Stimulated activated CD8-positive, alpha-beta memory T cell treated with anti-CD3 and anti-CD28 coated beads, Interleukin-4, amount 100 ng/mL, for 24 hours (primary cell): ENCODE data around the gene CUBN.
"Not testable (repeated sequence)": the region's sequence is repeated elsewhere in the genome, so short reads cannot be mapped to it uniquely, and the experiment has no call there.

Experiments used
- DNase-seq: peaks from one replicate; pipeline ENCODE4 v3.0.0-alpha.2; 2020; ENCODE audit warnings: low read depth

CUBN gene

DNA sequence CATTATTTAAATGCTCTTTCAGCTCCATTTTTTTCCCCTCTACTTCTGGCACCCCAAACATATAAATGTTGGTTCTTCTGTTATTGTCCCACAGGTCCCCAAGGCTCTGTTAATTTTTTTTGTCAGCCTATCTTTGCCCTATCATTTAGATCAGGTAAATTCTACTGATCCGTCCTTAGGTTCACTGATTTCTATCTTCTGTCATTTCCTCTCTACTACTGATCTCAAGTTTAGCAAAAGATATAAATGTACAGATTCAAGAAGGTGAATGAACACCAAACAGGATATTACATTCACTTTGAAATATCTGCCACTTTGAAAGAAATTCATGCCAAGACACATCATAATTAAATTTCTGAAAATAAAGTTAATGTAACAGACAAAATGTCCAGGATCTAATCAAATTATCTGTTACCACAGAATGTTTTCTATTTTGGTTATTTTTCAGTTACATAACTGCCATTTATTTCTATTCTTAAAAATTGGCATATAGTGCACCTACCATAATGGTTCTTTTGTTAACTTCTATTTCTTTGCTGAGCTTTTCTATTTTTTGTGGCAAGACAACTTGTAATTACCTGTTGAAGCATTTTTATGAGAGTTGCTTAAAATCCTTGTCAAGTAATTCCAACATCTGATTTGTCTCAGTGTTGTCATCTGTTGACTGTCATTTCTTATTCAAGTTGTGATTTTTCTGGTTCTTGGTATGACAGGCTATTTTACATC lies 12.1 kb upstream of the CUBN start:
- DNase-seq = no peak

DNA sequence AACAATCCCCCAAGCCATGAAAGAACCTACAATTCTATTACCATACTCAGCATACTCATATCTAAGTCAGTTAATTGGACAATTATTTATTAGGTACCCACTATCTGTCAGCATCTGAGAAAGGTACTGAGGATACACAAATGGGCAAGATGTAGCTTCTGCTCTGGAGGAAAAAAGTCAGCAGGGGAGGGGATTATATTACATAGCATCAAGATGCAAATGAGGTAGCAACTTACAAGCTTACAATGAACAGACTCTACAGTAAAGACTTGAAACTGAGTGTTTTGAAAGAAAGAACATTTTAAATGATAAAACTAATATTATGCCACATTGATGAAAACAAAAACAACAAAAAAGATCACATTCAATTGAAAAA lies 10.8 kb upstream of the CUBN start:
- DNase-seq = no peak

DNA sequence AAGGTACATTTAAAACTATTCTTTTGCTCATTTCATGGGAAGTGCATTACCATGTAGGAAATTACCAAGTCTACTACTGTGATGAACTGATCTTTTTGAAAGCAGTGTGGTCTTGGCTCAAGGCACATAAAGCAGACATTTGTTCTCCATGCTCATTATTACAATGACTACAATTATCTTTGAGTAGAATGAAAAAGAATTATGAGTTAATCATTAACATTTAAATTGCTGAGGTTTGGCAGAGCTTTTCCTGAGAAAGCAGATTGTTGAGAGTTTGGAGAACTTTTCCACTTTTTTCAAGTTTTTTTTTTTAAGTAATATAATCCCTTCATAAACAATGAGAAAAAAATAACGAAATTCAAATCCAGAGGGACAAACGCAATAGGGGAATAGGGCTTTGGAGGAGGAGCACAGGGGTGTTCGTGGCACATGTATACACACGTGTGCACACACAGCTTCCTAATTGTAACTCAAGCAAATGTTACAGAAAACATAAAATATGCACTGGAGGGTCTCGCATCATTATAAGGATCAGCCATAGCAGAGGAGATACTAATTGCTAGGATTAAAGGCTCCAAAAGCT lies 8.9 kb upstream of the CUBN start:
- DNase-seq = no peak

DNA sequence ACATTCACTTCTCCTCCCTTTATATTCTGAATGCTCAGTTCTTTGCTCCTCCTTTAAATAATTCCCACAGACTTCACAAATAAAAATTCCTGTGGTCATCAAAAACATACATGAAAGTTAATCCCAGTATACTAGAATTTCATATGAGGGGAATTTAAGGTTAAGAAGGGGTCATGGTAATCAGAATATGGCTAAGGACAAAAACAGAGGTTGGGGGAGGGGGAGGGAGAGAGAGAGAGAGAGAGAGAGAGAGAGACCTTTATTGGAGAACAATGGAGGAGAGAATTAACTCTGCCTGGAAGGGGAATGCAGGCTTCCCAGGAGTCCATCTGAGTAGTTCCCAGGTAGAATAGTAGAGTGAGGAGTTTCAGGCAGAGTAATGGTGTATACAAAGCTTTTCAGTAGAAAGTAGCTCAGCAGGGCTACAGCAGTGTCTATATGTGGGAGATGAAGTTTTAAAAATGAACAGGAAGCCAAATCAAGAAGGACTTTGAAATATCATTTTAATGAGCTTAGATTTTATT lies 5.2 kb upstream of the CUBN start:
- DNase-seq = no peak

DNA sequence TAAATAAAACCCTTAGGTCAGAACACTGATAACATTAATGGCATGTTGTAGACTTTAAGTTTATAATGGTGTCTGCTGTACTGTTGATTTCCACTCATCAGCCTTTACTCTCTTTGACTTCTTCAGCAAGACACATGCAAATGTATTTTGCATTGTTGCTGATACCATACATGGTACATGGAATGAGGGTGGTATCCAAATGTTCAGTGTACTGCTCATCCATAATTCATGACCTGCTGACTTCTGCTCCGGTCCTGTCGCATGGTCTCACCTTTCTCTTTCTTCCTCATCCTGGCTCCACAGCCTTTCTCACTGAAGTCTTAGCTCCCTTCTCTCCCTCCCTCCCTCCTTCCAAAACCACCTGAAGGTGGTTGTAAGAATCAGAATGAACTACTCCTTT lies 4.7 kb upstream of the CUBN start:
- no peak for DNase-seq

DNA sequence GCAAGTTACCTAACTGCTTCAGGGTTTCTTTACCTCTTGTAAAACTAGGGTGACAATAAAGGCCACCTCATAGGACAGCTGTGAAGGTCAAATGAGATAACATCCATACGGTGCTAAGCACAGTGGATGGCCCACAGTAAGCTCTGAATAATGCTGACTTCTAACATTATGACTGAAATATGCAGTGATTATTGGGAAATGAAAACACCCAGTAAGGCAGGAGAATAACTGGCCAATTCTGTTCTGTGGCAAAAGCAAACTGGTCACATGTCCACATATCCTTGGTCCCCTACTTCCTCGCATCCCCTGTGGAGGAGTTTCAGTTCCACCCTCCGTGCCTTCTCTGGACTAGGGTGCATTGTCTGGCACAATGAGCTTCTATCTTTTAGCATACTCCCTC lies 1.4 kb downstream of the CUBN start:
- DNase-seq = no peak

DNA sequence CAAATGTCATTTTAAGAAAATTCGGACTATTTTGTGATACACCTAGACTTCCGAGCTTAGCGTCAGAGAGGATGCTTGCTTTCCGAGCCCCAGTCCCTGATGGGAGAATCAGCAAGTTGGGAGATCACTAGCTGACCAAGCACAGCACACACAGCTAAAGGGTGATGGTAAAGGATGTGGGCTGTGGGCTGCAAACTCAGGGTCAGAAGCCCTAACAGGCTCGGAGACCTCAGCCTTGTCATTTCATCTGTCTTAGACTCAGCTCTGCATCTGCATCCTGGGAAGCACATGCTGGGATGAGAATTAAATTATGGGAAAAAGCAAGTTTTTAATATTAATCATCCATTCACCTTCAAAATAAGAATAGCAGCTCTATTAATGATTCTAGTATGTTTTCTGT lies 3.3 kb downstream of the CUBN start:
- no peak for DNase-seq

DNA sequence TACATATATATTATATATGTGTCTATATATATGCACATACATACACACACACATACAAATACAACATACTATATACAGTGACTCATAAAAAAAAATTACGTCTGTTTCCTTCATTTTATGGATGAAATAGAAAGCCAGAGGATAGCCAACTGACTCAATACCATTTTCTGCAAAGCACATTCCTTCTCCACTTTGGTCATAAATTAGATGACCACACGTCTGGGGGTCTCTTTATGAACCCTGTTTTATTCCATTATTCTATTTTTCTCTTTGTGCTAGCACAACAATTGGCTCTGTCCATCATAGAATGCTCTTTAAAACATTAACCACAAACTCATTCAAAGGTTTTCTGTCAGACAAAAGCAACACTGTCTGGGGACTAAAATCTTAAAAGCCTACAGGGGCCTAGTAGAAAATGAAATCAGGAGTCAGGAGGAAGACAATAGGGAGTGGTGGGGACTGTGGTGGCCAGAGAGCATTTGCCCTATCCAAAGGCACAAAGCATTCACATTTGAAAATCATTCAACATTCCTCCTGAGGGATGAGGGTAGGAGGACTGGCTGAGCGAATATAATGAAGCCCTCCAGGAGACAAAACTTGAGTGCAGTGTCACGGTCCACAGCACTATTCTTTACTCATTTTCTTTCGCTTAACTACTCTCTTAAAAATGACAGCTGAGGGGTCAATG lies 4.3 kb downstream of the CUBN start:
- no peak for DNase-seq

DNA sequence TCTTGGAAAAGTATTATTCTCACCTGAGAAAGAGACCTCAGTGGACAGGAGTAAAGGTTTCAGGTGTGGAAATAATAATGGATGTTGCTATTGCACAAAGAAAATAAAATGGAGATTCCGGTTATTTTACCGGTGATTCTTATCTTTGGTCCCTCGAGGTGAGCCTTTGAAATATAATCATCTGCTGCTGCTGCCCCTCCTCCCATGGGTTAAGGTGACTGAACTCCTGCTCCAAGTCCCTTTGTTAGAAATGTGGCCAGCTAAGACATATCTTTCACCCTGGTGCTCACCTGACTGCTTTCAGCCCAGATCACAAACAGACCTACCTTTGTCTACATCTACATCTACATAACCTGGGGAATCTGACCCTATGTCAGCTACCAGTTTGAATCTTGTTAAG lies 5.7 kb downstream of the CUBN start:
- DNase-seq = no peak

DNA sequence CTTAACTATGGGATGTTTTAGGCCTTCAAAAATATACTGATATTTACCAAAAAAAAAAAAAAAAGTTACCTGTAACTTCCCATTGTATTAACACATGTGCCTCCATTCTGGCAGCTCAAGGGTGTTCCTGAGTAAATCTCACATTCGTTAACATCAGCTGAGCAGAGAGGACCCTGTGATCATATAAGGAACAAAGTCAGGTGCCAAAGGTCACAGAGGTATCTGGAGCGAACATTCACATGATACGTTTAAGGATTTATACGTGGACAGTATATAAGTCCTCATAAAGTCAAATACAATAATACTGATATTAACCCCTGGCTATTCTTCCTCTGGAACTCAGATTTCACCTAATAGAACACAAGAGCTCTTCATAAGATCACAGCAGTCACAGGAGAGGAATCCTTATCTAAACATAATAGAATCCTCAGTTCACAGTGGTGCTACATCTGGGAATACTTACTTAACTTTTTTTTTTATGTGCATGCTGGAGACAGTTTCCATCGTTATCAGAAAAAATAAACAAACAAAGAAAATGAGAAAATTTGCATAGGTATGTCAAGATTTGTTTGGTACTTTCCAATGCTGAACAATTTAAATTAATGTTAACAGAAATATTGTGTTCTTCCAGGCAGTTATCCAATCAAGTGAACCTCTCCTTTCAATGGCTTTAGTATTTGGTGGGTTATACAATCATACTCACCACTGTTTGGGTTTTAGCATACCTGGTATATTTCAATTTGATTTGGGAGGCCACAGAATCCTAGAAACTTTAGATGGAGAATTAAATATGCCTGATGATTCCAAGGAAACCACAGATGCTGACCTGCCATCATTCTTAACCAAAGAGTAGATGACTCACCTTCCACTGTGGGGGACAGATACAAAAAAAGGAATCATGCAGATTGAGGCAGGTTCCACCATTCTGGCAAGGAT lies 6.6 kb downstream of the CUBN start:
- no peak for DNase-seq

DNA sequence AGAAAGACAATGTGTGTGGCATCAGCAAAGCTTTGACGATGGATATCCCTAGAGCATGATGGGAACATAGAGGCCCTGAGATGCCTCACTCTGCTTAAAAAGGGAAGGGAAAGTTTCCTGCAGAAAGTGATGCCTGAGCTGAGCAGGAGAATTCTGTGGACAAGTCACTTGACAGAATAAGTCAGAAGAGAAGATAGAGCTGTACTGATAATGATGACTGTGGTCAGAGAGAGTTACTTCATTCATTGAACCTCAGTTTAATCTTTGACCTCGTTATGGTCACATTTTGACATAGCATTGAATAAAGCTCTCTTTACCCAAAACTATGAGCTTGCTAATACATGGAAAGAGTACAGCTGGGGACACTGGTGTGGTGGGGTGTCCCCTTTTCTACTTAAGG lies 7.6 kb downstream of the CUBN start:
- DNase-seq = no peak

DNA sequence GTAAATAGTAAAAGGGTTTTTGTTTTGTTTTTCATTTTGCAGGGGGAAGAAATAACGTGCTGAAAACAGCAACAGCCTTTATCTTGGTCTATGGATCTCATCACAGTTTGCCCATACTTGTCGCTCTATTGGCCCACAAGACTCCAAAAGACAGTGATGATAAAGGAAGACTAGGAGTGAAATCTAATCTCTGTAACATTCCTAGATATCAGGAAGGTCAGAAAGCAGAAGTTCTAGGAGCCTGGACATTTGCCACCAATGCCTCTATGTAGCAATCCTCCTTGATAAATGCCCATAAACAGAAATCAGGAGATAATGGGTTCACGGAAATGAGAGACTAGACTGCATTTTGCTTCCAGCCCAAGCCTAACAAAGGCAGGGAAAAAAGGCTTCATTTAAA lies 8.9 kb downstream of the CUBN start:
- no peak for DNase-seq

DNA sequence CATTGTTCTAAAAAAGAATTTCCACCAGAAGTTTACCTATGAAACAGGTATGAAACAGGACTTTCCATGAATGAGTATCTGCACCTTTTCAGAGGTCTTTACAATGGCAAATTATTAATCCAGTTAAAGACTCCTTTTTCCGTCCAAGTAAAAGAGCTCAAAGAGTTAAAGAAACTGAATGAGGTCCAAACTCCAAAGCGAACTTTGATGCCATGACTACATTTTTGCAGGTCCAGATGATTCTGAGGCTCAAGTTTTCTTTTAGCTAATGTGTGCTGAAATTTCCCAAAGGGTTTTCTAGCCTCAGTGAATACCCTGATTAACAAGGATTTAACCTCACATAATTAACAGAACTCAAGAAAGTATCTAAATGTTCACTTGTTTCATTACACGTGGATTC lies 9.8 kb downstream of the CUBN start:
- no peak for DNase-seq

DNA sequence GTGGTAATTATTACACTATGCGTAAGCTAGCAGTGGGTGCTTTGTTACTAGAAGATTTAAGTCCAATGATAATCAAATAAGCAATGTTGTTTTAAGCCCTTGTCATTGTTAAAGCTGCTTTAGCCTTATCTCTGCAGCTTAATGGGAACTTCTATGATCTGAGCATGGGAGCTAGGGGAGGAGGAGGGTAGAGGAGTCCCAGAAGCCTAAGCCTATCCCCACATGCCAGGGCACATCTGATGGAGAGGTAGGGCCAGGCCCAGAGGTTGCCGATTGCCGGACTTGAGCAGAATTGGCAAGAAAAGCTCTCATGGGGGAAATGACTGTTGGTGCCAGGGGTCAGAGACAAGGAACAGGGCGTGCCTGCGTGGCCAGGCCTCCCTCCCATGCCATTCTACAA lies 13.4 kb downstream of the CUBN start:
- no peak for DNase-seq

DNA sequence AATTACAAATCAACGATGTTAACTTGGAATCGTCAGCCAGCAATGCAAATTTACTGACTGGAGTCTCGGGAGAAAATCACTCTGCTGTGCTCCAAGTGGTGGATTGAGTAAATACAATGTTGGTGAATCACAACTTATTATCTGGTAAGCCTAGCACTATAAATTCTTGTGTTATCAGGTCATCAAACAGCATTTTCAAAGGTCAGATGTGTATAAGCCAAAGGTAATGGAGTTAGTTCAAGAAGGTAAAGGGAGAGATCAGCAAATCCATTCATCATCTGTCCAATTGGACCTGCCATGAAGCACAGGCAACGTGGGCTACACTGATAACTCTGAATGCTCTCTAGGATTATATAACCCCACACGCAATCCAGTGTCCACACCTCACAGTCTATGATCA lies 13.9 kb downstream of the CUBN start:
- no peak for DNase-seq

DNA sequence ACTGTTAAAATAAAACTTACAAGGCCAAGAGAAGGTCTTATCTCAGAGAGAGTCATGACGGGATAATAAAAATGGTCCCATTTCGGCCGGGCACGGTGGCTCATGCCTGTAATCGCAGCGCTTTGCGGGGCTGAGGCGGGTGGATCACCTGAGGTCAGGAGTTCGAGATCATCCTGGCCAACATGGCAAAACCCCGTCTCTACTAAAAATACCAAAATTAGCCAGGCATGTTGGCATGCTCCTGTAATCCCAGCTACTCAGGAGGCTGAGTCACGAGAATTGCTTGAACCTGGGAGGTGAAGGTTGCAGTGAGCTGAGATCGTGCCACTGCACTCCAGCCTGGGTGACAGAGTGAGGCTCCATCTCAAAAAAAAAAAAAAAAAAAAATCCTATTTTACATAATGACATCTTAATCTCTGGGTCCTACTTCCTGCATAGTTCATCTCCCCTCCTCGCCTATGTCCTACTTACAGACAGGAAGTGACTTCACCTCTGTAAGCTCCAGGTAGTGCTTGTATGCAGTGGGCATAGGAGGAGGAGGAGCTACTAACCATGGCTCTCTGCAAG lies 14.7 kb downstream of the CUBN start:
- not testable (repeated sequence) for DNase-seq

DNA sequence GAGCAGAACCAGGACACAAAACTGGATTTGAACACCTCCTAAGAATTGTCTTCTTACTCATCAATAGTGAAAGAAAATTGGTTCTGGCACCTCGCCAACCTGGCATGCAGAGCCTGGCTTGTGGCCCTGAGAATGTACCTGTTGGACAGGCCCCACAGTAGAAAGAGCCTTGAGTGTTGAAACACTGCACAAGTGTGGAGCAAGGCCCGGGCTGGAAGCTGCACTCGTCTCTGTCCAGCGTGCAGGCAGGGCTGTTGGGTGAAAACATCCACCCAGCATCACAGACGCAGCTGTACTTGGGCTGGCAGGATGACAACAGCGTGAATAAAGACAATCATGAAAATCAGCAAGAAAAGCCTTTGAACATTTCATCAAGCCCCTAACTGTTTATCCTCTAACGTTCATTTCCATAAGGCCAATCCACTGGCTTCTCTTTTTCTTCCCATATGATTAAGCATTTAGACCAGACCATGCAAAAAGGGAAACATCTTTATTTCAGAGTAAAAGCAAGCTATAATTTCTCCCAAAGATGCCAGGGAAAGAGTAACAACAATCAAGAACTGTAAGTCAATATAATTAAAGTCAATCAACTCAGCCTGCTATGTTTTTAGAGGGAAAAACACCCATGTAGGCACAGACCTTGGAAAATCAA lies 15.6 kb downstream of the CUBN start:
- no peak for DNase-seq

DNA sequence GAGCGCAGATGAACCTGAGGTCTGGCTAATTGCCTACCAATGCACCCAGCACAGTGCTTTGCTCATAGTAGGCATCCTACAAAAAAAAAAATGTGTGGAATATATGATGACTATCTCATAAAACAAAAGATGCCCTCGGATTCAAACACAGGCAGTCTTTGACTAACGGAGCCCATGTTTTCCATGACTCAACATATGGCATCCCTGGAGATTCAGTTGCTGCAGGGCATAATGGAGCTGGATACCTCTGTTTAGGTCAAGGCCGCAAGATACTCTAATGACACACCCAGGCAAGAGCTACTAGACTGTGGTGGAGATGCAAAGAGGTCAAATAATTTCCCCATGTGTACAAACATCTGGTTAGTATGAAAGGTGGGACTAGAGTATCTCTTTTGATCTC lies 16.3 kb downstream of the CUBN start:
- no peak for DNase-seq

DNA sequence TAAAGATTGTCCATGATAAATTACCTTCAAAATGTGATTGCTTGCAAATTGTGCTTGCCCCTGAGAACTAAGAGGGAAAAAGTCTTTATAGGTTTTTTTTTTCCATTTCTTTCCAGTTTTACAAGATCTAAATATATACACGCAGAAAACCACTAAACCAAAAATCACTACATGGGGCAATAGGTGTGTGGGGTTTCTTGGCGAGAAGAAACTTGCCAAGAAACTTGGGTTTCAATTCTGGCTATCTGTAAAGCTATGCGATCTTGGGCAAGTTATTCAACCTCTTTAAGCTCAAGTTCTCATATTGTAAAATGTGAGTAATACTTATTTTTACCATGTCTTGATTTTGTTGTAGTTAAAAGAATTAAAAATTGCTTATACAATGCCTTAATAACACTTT lies 17.0 kb downstream of the CUBN start:
- no peak for DNase-seq

DNA sequence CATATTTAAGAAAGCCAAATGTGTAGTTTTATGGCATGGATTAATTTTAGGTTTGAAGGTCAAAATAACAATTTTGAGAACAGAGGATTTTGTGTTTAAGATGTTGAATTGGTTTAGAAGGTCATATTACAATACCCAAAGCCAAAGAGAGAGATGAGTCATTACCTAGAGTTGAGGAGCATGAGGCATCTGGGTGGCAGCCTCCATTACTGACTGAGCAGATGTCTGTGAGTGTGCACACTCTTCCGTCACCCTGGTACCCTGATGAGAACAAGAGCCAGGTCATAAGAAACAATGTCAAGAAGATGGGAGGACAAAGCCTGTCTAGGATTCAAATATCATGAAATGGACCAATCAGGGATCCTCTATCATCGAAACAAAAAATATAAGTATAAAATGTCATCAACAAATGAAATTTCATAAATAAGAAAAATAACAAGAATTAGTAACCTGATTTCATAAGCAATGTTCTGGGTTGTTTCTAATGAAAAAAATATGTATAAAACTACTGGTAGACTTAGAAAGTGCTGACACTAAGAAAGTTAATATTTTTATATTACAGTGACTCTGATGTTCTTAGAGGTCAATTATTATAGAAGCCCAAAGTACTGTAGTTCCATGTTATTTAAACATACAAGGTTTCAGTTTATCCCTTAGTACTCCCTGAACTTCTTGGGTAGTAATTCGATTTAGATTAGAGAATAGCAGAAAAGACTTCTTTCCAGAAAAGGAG lies 20.0 kb downstream of the CUBN start:
- no peak for DNase-seq

DNA sequence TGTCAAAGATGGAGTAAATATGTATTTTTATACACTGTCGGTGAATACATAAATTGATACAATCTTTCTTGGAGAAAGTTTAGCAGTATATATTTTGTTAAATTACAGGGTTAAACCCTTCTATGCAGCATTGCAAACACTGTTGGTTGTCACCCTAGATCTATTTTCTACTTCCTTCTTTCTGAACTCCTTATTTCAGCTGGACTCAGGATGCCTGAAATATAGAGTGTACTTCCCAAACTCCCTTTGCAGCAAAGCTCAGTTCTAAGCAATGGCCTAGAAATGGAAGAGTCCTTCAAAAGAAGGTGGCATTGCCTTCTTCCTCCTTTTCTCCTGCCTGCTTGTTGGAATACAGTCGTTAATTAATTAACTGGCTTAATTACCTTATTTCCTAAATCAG lies 20.6 kb downstream of the CUBN start:
- no peak for DNase-seq
